NCI-H2171 (cell line): ENCODE data around the gene SPNS1.
"Not testable (repeated sequence)": the region's sequence is repeated elsewhere in the genome, so short reads cannot be mapped to it uniquely, and the experiment has no call there.

Experiments
- DNase-seq: peaks from one replicate; lab custom pipeline; 2025; lab: John Stamatoyannopoulos, UW

The SPNS1 gene

GRCh38 chr16:28974437-28975157 is at the start of gene SPNS1:
SPNS1 (plus strand) TSS chr16:28974778; CDS start chr16:28975152, 374 bp downstream.
- peak; percentile 97 for DNase-seq

- peak; percentile 69 for DNase-seq
Observed at GRCh38 chr16:28925386-28926228, 49.0 kb upstream of the SPNS1 start.

- DNase-seq, result not testable (repeated sequence)
Observed at GRCh38 chr16:28926284-28926683, 48.3 kb upstream of the SPNS1 start.

- no peak for DNase-seq
Observed at GRCh38 chr16:28927815-28928214, 46.8 kb upstream of the SPNS1 start.

GRCh38 chr16:28930203-28930602 is 44.4 kb upstream of the SPNS1 start:
- no peak for DNase-seq

GRCh38 chr16:28930652-28931051 is 43.9 kb upstream of the SPNS1 start:
- DNase-seq, result no peak

- no peak for DNase-seq
Observed at GRCh38 chr16:28931801-28932225, 42.8 kb upstream of the SPNS1 start, which contains the start of gene CD19. CD19 (plus strand) TSS chr16:28931971; CDS start chr16:28932001, 30 bp downstream.

- DNase-seq, result no peak
Observed at GRCh38 chr16:28932339-28933141, 42.0 kb upstream of the SPNS1 start.

- DNase-seq, result no peak
Observed at GRCh38 chr16:28933171-28933570, 41.4 kb upstream of the SPNS1 start.

GRCh38 chr16:28935346-28935745 is 39.2 kb upstream of the SPNS1 start:
- no peak for DNase-seq

GRCh38 chr16:28935924-28936783 is 38.4 kb upstream of the SPNS1 start:
- DNase-seq, result no peak

GRCh38 chr16:28936784-28937155 is 37.8 kb upstream of the SPNS1 start:
- no peak for DNase-seq

GRCh38 chr16:28937222-28937876 is 37.2 kb upstream of the SPNS1 start:
- DNase-seq, result no peak

GRCh38 chr16:28938721-28939120 is 35.9 kb upstream of the SPNS1 start:
- no peak for DNase-seq

- not testable (repeated sequence) for DNase-seq
Observed at GRCh38 chr16:28939825-28940224, 34.8 kb upstream of the SPNS1 start.

GRCh38 chr16:28943281-28943680 is 31.3 kb upstream of the SPNS1 start:
- DNase-seq, result peak; percentile 23

GRCh38 chr16:28946681-28947080 is 27.9 kb upstream of the SPNS1 start:
- no peak for DNase-seq

GRCh38 chr16:28950648-28951409 is 23.7 kb upstream of the SPNS1 start, which contains the start of gene NFATC2IP:
NFATC2IP (plus strand) TSS chr16:28950937; CDS start chr16:28951012, 75 bp downstream.
- DNase-seq, result peak; percentile 99

GRCh38 chr16:28951410-28951943 is 23.1 kb upstream of the SPNS1 start:
- no peak for DNase-seq

GRCh38 chr16:28958216-28958615 is 16.4 kb upstream of the SPNS1 start:
- no peak for DNase-seq
